ENCODE data around the gene ALCAM.

The ALCAM gene

GRCh38 chr3:105511031-105511430 lies 144.3 kb downstream of the ALCAM start:
- Histone ChIP-seq H3K4me3 (ENCODE audit: low read depth, low read length) (no peak overlapping the region), H3K9me3 (ENCODE audit: control insufficient read depth, insufficient read depth, low read depth, low read length) (no peaks in the 10 kb centered on the region), H3K27ac (ENCODE audit: extremely low read depth, low read depth, low read length) (no peak overlapping the region), H3K4me1 (ENCODE audit: control insufficient read depth, insufficient read depth, low read length) (no peaks in the 10 kb centered on the region; the same call in 1 of the 2 replicates), H3K36me3 (ENCODE audit: control insufficient read depth in 2 of 2, insufficient read depth in 1 of 2, low read length in 2 of 2) (no peaks in the 10 kb centered on the region)
- CTCF ChIA-PET: no interaction called here
- POLR2A ChIA-PET: no interaction called here
- TF ChIP-seq ZNF600 (tag by site-specific recombination; IDR thresholded peaks at IDR 0.05) (no peak), SP2 (tag by site-specific recombination; IDR thresholded peaks at IDR 0.05) (no peak), ATF2 (tag by site-specific recombination; IDR thresholded peaks at IDR 0.05; ENCODE audit: low read depth) (no peak), KLF8 (tag by site-specific recombination; IDR thresholded peaks at IDR 0.05) (no peak), REPIN1 (tag by site-specific recombination; IDR thresholded peaks at IDR 0.05; ENCODE audit: low read depth) (no peak), ZNF701 (tag by site-specific recombination; IDR thresholded peaks at IDR 0.05) (no peak), ZNF677 (tag by site-specific recombination; IDR thresholded peaks at IDR 0.05) (no peak), ZBTB1 (tag by site-specific recombination; IDR thresholded peaks at IDR 0.05) (no peak), ZXDB (tag by site-specific recombination; IDR thresholded peaks at IDR 0.05) (no peak), ZNF18 (tag by site-specific recombination; IDR thresholded peaks at IDR 0.05) (no peak), ZNF394 (tag by site-specific recombination; IDR thresholded peaks at IDR 0.05; ENCODE audit: borderline replicate concordance) (no peak), ZNF558 (tag by site-specific recombination; IDR thresholded peaks at IDR 0.05) (no peak), ZBTB17 (tag by site-specific recombination; IDR thresholded peaks at IDR 0.05) (no peak), GLIS1 (tag by site-specific recombination; IDR thresholded peaks at IDR 0.05) (no peak)
- TF ChIP-seq, protein P1, sequence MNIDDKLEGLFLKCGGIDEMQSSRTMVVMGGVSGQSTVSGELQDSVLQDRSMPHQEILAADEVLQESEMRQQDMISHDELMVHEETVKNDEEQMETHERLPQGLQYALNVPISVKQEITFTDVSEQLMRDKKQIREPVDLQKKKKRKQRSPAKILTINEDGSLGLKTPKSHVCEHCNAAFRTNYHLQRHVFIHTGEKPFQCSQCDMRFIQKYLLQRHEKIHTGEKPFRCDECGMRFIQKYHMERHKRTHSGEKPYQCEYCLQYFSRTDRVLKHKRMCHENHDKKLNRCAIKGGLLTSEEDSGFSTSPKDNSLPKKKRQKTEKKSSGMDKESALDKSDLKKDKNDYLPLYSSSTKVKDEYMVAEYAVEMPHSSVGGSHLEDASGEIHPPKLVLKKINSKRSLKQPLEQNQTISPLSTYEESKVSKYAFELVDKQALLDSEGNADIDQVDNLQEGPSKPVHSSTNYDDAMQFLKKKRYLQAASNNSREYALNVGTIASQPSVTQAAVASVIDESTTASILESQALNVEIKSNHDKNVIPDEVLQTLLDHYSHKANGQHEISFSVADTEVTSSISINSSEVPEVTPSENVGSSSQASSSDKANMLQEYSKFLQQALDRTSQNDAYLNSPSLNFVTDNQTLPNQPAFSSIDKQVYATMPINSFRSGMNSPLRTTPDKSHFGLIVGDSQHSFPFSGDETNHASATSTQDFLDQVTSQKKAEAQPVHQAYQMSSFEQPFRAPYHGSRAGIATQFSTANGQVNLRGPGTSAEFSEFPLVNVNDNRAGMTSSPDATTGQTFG (tag by site-specific recombination; IDR thresholded peaks at IDR 0.05; ENCODE audit: borderline replicate concordance): no peak
- TF ChIP-seq, protein P2, sequence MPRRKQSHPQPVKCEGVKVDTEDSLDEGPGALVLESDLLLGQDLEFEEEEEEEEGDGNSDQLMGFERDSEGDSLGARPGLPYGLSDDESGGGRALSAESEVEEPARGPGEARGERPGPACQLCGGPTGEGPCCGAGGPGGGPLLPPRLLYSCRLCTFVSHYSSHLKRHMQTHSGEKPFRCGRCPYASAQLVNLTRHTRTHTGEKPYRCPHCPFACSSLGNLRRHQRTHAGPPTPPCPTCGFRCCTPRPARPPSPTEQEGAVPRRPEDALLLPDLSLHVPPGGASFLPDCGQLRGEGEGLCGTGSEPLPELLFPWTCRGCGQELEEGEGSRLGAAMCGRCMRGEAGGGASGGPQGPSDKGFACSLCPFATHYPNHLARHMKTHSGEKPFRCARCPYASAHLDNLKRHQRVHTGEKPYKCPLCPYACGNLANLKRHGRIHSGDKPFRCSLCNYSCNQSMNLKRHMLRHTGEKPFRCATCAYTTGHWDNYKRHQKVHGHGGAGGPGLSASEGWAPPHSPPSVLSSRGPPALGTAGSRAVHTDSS (tag by site-specific recombination; IDR thresholded peaks at IDR 0.05): no peak
- TF ChIP-seq, protein P3, sequence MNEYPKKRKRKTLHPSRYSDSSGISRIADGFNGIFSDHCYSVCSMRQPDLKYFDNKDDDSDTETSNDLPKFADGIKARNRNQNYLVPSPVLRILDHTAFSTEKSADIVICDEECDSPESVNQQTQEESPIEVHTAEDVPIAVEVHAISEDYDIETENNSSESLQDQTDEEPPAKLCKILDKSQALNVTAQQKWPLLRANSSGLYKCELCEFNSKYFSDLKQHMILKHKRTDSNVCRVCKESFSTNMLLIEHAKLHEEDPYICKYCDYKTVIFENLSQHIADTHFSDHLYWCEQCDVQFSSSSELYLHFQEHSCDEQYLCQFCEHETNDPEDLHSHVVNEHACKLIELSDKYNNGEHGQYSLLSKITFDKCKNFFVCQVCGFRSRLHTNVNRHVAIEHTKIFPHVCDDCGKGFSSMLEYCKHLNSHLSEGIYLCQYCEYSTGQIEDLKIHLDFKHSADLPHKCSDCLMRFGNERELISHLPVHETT (tag by site-specific recombination; IDR thresholded peaks at IDR 0.05): no peak

DNA sequence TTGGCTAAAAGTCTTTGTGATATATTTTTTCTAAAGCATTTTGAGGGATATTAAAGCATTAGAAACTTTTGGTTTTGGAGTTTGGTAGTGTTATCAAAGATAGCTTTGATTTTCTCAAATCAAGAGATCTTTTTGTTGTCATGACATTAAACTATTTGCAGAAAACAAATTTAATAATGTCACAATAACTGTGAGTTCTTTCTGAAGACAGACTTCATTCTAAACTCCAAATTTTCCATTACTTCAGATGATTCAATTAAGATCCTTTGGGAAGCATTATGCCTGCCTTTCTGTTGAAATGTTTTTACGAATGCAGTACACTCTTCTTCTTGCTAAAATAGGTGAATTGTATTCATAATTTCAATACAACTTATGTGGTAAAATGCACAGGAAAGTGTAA lies 145.4 kb downstream of the ALCAM start:
- Histone ChIP-seq H3K36me3 (ENCODE audit: control insufficient read depth in 2 of 2, insufficient read depth in 1 of 2, low read length in 2 of 2) (no peaks in the 10 kb centered on the region), H3K9me3 (ENCODE audit: control insufficient read depth, insufficient read depth, low read depth, low read length) (no peaks in the 10 kb centered on the region), H3K27ac (ENCODE audit: extremely low read depth, low read depth, low read length) (no peak overlapping the region), H3K4me1 (ENCODE audit: control insufficient read depth, insufficient read depth, low read length) (no peaks in the 10 kb centered on the region; the same call in 1 of the 2 replicates), H3K4me3 (ENCODE audit: low read depth, low read length) (no peak overlapping the region)
- ChIA-PET POLR2A (no interaction called here), CTCF (interaction anchor here (0.6 to 0.7 kb wide), 4 partner anchors 17 to 1106 kb away, joined by 3 read pairs; no protein-coding TSS in a partner anchor)
- TF ChIP-seq ZNF214 (tag by site-specific recombination; IDR thresholded peaks at IDR 0.05; ENCODE audit: borderline replicate concordance): no peak
- TF ChIP-seq ZNF518A (tag by site-specific recombination; conservative IDR thresholded peaks at IDR 0.05; ENCODE audit: low read depth): no peak
- no peak for TF ChIP-seq ZSCAN23 (tag by site-specific recombination; IDR thresholded peaks at IDR 0.05)
- TF ChIP-seq ZNF140 (tag by site-specific recombination; IDR thresholded peaks at IDR 0.05): no peak
- no peak for TF ChIP-seq SCRT1 (tag by site-specific recombination; IDR thresholded peaks at IDR 0.05; ENCODE audit: borderline replicate concordance)

Measured in HEK293 (cell line).